Measurements from ENCODE around the gene PRKX.
"Not testable (repeated sequence)": the region's sequence is repeated elsewhere in the genome, so short reads cannot be mapped to it uniquely, and the experiment has no call there.

GRCh38 chrX:3663576-3664250, 49.7 kb downstream of the PRKX start:
- TF ChIP-seq POLR2A (IDR thresholded peaks at IDR 0.05); POLR2AphosphoS5 (IDR thresholded peaks at IDR 0.05); CTCF (IDR thresholded peaks at IDR 0.05); EP300 (IDR thresholded peaks at IDR 0.05; ENCODE audit: low read depth): not testable (repeated sequence)

Data from transverse colon (tissue), 4 donors.